Gastrocnemius medialis (tissue), 4 donors: ENCODE results near the gene SYS1.
A peak's percentile ranks its signal among the peaks of the same experiment; 100 is the strongest.

Experiments used
- POLR2A ChIP-seq, 2 donors: fragments of 450-650 bp; IDR thresholded peaks; one replicate each; pipeline ENCODE4 v1.6.1; 2017; ENCODE audit warnings: antibody characterized with exemption in 2 of 2, mild to moderate bottlenecking in 2 of 2, moderate library complexity in 2 of 2
- TF ChIP-seq, protein P1 (sequence below), 5 experiments: fragments of 450-650 bp in 3 of 5; fragments of 200-600 bp in 2 of 5; sonication (generic) in 2 of 5; IDR thresholded peaks in 4 of 5; conservative IDR thresholded peaks in 1 of 5; 1 replicate in 4 of 5; 2 replicates in 1 of 5; pipeline ENCODE4 v1.5.1; 2016 to 2019; ENCODE audit warnings: antibody characterized with exemption in 5 of 5, mild to moderate bottlenecking in 3 of 5, moderate library complexity in 3 of 5

GRCh38 chr20:45338121-45339030, 24.6 kb upstream of the SYS1 start:
- TF ChIP-seq, protein P1, sequence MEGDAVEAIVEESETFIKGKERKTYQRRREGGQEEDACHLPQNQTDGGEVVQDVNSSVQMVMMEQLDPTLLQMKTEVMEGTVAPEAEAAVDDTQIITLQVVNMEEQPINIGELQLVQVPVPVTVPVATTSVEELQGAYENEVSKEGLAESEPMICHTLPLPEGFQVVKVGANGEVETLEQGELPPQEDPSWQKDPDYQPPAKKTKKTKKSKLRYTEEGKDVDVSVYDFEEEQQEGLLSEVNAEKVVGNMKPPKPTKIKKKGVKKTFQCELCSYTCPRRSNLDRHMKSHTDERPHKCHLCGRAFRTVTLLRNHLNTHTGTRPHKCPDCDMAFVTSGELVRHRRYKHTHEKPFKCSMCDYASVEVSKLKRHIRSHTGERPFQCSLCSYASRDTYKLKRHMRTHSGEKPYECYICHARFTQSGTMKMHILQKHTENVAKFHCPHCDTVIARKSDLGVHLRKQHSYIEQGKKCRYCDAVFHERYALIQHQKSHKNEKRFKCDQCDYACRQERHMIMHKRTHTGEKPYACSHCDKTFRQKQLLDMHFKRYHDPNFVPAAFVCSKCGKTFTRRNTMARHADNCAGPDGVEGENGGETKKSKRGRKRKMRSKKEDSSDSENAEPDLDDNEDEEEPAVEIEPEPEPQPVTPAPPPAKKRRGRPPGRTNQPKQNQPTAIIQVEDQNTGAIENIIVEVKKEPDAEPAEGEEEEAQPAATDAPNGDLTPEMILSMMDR (IDR thresholded peaks at IDR 0.05 in 4 of 5, conservative IDR thresholded peaks at IDR 0.05 in 1 of 5) = no peak
- peak in 1 of 2 donors; percentile 3 for TF ChIP-seq POLR2A (IDR thresholded peaks at IDR 0.05)
